ENCODE results near the gene CLTCL1. TPM values are rescaled to one million over a fixed set of nuclear protein-coding genes. Genes with fewer than 3 reads are reported as not detected.

The CLTCL1 gene
- total and polyA plus RNA-seq, 2 donors (not counting 1 experiment from before 2014, with no cell fraction given): 1.0 to 5.5 TPM

- Histone ChIP-seq H2AFZ (ENCODE audit: insufficient read depth, low read depth, low read length, poor library complexity, severe bottlenecking) (no peak overlapping the region), H3K27ac (ENCODE audit: low read length in 2 of 2) (no peak overlapping the region), H4K20me1 (ENCODE audit: control insufficient read depth, insufficient read depth, low read length, poor library complexity, severe bottlenecking) (no peaks in the 10 kb centered on the region), H3K79me2 (ENCODE audit: control insufficient read depth, insufficient read depth, low read length) (no peaks in the 10 kb centered on the region), H3K27me3 (replicated peaks in 1 of 4; ENCODE audit: control extremely low read depth in 1 of 4, control insufficient read depth in 3 of 4, insufficient read depth in 4 of 4, low read length in 3 of 4) (no peaks in the 10 kb centered on the region), H3K36me3 (replicated peaks in 1 of 2; ENCODE audit: control extremely low read depth in 1 of 2, control insufficient read depth in 1 of 2, extremely low read depth in 1 of 2, insufficient read depth in 2 of 2, low read length in 1 of 2) (no peaks in the 10 kb centered on the region), H3K4me3 (ENCODE audit: control extremely low read depth in 1 of 5, extremely low read depth in 1 of 5, insufficient read depth in 1 of 5, low read depth in 2 of 5, low read length in 4 of 5) (no peak overlapping the region), H3K4me1 (ENCODE audit: control insufficient read depth in 2 of 2, insufficient read depth in 2 of 2, low read length in 2 of 2) (no peaks in the 10 kb centered on the region), H3K4me2 (replicated peaks; ENCODE audit: low read depth, low read length, poor library complexity, severe bottlenecking) (no peak overlapping the region), H3K9me3 (ENCODE audit: control extremely low read depth in 1 of 3, control insufficient read depth in 2 of 3, insufficient read depth in 1 of 3, low read length in 2 of 3) (no peaks in the 10 kb centered on the region), H3K9ac (ENCODE audit: low read length) (no peak overlapping the region)
- WGBS (ENCODE audit: insufficient coverage): 96% methylated on average over 5 of the region's 7 CpGs
- Mint-ChIP-seq H3K27ac (no peak overlapping the region), H3K9me3 (ENCODE audit: insufficient read depth) (no peaks in the 10 kb centered on the region), H3K4me3 (no peak overlapping the region), H3K4me1 (no peaks in the 10 kb centered on the region), H3K27me3 (no peaks in the 10 kb centered on the region)
- ChIA-PET POLR2A (no interaction called here), CTCF (no interaction called here)
- DNase-seq: no peak
- intact Hi-C loops (cut with micrococcal nuclease): no loop called here
- no peak for ATAC-seq (ENCODE audit: low read depth)
- no peak for TF ChIP-seq CTCF (IDR thresholded peaks at IDR 0.05)
These were observed 66.5 kb downstream of the CLTCL1 start for GRCh38 chr22:19224985-19225384.

- Mint-ChIP-seq H3K27ac (no peak overlapping the region), H3K4me1 (no peaks in the 10 kb centered on the region), H3K9me3 (ENCODE audit: insufficient read depth) (no peaks in the 10 kb centered on the region), H3K27me3 (no peaks in the 10 kb centered on the region), H3K4me3 (no peak overlapping the region)
- no peaks in the 10 kb centered on the region for H3K9me3 ChIP-seq (ENCODE audit: control extremely low read depth in 1 of 3, control insufficient read depth in 2 of 3, insufficient read depth in 1 of 3, low read length in 2 of 3)
- ATAC-seq (ENCODE audit: low read depth) (no peak), DNase-seq (no peak)
- 89% methylated on average over 3 of the region's 5 CpGs for WGBS (ENCODE audit: insufficient coverage)
- H4K20me1 ChIP-seq (ENCODE audit: control insufficient read depth, insufficient read depth, low read length, poor library complexity, severe bottlenecking): no peaks in the 10 kb centered on the region
- H3K79me2 ChIP-seq (ENCODE audit: control insufficient read depth, insufficient read depth, low read length): no peaks in the 10 kb centered on the region
- H3K4me3 ChIP-seq (ENCODE audit: control extremely low read depth in 1 of 5, extremely low read depth in 1 of 5, insufficient read depth in 1 of 5, low read depth in 2 of 5, low read length in 4 of 5): no peak overlapping the region
- H3K9ac ChIP-seq (ENCODE audit: low read length): no peak overlapping the region
- TF ChIP-seq CTCF (IDR thresholded peaks at IDR 0.05) (no peak), EZH2 (IDR thresholded peaks at IDR 0.05; ENCODE audit: borderline replicate concordance, insufficient read depth, low read depth, low read length, poor library complexity, severe bottlenecking) (no peak)
- ChIA-PET CTCF (no interaction called here), POLR2A (no interaction called here)
- no peaks in the 10 kb centered on the region for H3K36me3 ChIP-seq (replicated peaks in 1 of 2; ENCODE audit: control extremely low read depth in 1 of 2, control insufficient read depth in 1 of 2, extremely low read depth in 1 of 2, insufficient read depth in 2 of 2, low read length in 1 of 2)
- H2AFZ ChIP-seq (ENCODE audit: insufficient read depth, low read depth, low read length, poor library complexity, severe bottlenecking): no peak overlapping the region
- no peak overlapping the region for H3K4me2 ChIP-seq (replicated peaks; ENCODE audit: low read depth, low read length, poor library complexity, severe bottlenecking)
- H3K27ac ChIP-seq (ENCODE audit: low read length in 2 of 2): no peak overlapping the region
- no peaks in the 10 kb centered on the region for H3K4me1 ChIP-seq (ENCODE audit: control insufficient read depth in 2 of 2, insufficient read depth in 2 of 2, low read length in 2 of 2)
- no peaks in the 10 kb centered on the region for H3K27me3 ChIP-seq (replicated peaks in 1 of 4; ENCODE audit: control extremely low read depth in 1 of 4, control insufficient read depth in 3 of 4, insufficient read depth in 4 of 4, low read length in 3 of 4)
- intact Hi-C loops (cut with micrococcal nuclease): no loop called here
These were observed 67.0 kb downstream of the CLTCL1 start for GRCh38 chr22:19224557-19224956.

Measured in B cell (primary cell).